Mesendoderm (in vitro differentiated cells): Measurements from ENCODE around the gene SP140.
"Not testable (repeated sequence)": the region's sequence is repeated elsewhere in the genome, so short reads cannot be mapped to it uniquely, and the experiment has no call there.

Experiments used
- DNase-seq: peaks from one replicate; pipeline ENCODE4 v3.0.0; 2013
- H2AK5ac ChIP-seq: 2 replicates; pipeline ENCODE4 v1.6.1; 2013; ENCODE audit warnings: low read length, inconsistent platforms
- H2BK120ac ChIP-seq: 2 replicates; pipeline ENCODE4 v1.6.1; 2013; ENCODE audit warnings: low read depth, mild to moderate bottlenecking, low read length, moderate library complexity, mixed read lengths
- H2BK15ac ChIP-seq: replicated peaks from 2 replicates; pipeline ENCODE4 v1.6.1; 2013; ENCODE audit warnings: low read depth, mild to moderate bottlenecking, moderate library complexity
- H2BK5ac ChIP-seq: 2 replicates; pipeline ENCODE4 v1.6.1; 2013; ENCODE audit warnings: low read length, inconsistent platforms
- H3K18ac ChIP-seq: 2 replicates; pipeline ENCODE4 v1.6.1; 2013; ENCODE audit warnings: mild to moderate bottlenecking, low read length, mixed read lengths
- H3K23ac ChIP-seq: one replicate; pipeline ENCODE4 v1.6.1; 2013; ENCODE audit warnings: low read length
- H3K27ac ChIP-seq: 2 replicates; pipeline ENCODE4 v1.5.1; 2013; ENCODE audit warnings: low read depth, mild to moderate bottlenecking, inconsistent platforms, low read length, moderate library complexity
- H3K27me3 ChIP-seq: 2 replicates; pipeline ENCODE4 v1.6.1; 2013; ENCODE audit warnings: low read length, control low read depth, mild to moderate bottlenecking, inconsistent platforms; ENCODE audit not compliant: insufficient read depth, poor library complexity
- H3K36me3 ChIP-seq: 2 replicates; pipeline ENCODE4 v1.6.1; 2013; ENCODE audit warnings: low read length, inconsistent platforms; ENCODE audit not compliant: control insufficient read depth, insufficient read depth
- H3K4ac ChIP-seq: one replicate; pipeline ENCODE4 v1.6.1; 2013; ENCODE audit warnings: low read depth, mild to moderate bottlenecking, low read length, moderate library complexity
- H3K4me1 ChIP-seq: 2 replicates; pipeline ENCODE4 v1.6.1; 2013; ENCODE audit warnings: low read depth, low read length, inconsistent platforms; ENCODE audit not compliant: control insufficient read depth
- H3K4me2 ChIP-seq: 2 replicates; pipeline ENCODE4 v1.6.1; 2013; ENCODE audit warnings: low read length
- H3K4me3 ChIP-seq: 2 replicates; pipeline ENCODE4 v1.5.1; 2013; ENCODE audit warnings: mild to moderate bottlenecking, low read length
- H3K56ac ChIP-seq: one replicate; pipeline ENCODE4 v1.6.1; 2013; ENCODE audit warnings: low read length
- H3K79me1 ChIP-seq: 2 replicates; pipeline ENCODE4 v1.6.1; 2013; ENCODE audit warnings: low read length, inconsistent platforms
- H3K79me2 ChIP-seq: 2 replicates; pipeline ENCODE4 v1.6.1; 2013; ENCODE audit warnings: mild to moderate bottlenecking, low read length; ENCODE audit not compliant: control insufficient read depth, insufficient read depth
- H3K9ac ChIP-seq: 2 replicates; pipeline ENCODE4 v1.6.1; 2013; ENCODE audit warnings: low read length, inconsistent platforms
- H4K5ac ChIP-seq: one replicate; pipeline ENCODE4 v1.6.1; 2013; ENCODE audit warnings: low read length
- H4K8ac ChIP-seq: one replicate; pipeline ENCODE4 v1.6.1; 2013; ENCODE audit warnings: low read depth, mild to moderate bottlenecking, control low read depth, low read length, moderate library complexity
- WGBS: extraction: QIAGEN DNeasy Blood & Tissue Kit; methylation state at CpG from one replicate; pipeline ENCODE4 v1.1.7; 2013; ENCODE audit warnings: low lambda C conversion rate, missing lambda C conversion rate; ENCODE audit not compliant: insufficient coverage; ENCODE audit errors: extremely low coverage; 5-methylcytosine and 5-hydroxymethylcytosine counted together

Gene SP140

GRCh38 chr2:230267556-230267955 is 42.0 kb downstream of the SP140 start:
- no peak overlapping the region for H3K56ac ChIP-seq
- H3K4ac ChIP-seq, result no peak overlapping the region
- no peaks in the 10 kb centered on the region for H3K27me3 ChIP-seq
- H3K4me2 ChIP-seq, result no peak overlapping the region
- H4K8ac ChIP-seq, result no peak overlapping the region
- WGBS, result no CpG with 5 or more reads among the region's 3 CpGs
- H2BK120ac ChIP-seq, result no peak overlapping the region
- H2AK5ac ChIP-seq, result no peak overlapping the region
- no peak overlapping the region for H3K27ac ChIP-seq
- no peaks in the 10 kb centered on the region for H3K79me2 ChIP-seq
- no peak overlapping the region for H3K18ac ChIP-seq
- DNase-seq, result no peak
- no peak overlapping the region for H2BK5ac ChIP-seq
- no peaks in the 10 kb centered on the region for H3K79me1 ChIP-seq
- no peak overlapping the region for H4K5ac ChIP-seq
- H2BK15ac ChIP-seq, result no peak overlapping the region
- no peak overlapping the region for H3K23ac ChIP-seq
- H3K36me3 ChIP-seq, result no peaks in the 10 kb centered on the region
- no peaks in the 10 kb centered on the region for H3K4me1 ChIP-seq
- no peak overlapping the region for H3K9ac ChIP-seq
- H3K4me3 ChIP-seq, result no peak overlapping the region

GRCh38 chr2:230268606-230269243 is 43.2 kb downstream of the SP140 start:
- Histone ChIP-seq H3K4me1 (no peaks in the 10 kb centered on the region), H3K36me3 (no peaks in the 10 kb centered on the region), H2BK5ac (no peak overlapping the region), H4K5ac (no peak overlapping the region), H3K56ac (no peak overlapping the region), H3K79me2 (no peaks in the 10 kb centered on the region), H2BK15ac (no peak overlapping the region), H3K27me3 (no peaks in the 10 kb centered on the region), H2BK120ac (no peak overlapping the region), H3K4ac (no peak overlapping the region), H3K18ac (no peak overlapping the region), H3K27ac (no peak overlapping the region), H3K4me3 (no peak overlapping the region), H2AK5ac (no peak overlapping the region), H3K9ac (no peak overlapping the region), H4K8ac (no peak overlapping the region), H3K23ac (no peak overlapping the region), H3K79me1 (no peaks in the 10 kb centered on the region), H3K4me2 (no peak overlapping the region)
- no peak for DNase-seq
- WGBS, result no CpG with 5 or more reads among the region's 3 CpGs

DNA sequence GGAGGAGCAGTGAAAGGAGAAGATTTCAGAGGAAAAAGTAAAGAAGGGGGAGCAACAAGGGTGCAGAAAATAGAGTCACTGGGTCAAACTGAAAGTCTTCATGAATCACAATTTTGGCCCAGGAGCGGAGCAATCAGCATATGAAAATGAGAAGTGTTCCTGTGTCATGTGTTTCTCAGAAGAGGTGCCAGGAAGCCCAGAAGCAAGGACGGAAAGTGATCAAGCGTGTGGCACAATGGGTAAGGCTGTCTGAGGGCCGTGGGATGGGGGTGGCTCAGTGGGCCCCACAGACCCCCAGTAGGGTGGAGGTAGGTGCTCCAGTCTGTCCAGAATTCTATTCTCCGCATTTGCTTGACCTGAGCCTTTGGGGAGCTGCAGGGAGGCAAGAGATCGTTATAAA is 44.2 kb downstream of the SP140 start:
- no peak overlapping the region for H4K8ac ChIP-seq
- H3K4ac ChIP-seq, result no peak overlapping the region
- H3K36me3 ChIP-seq, result no peaks in the 10 kb centered on the region
- no peaks in the 10 kb centered on the region for H3K27me3 ChIP-seq
- no peak overlapping the region for H3K4me3 ChIP-seq
- no peaks in the 10 kb centered on the region for H3K4me1 ChIP-seq
- H3K79me1 ChIP-seq, result no peaks in the 10 kb centered on the region
- no peak overlapping the region for H3K18ac ChIP-seq
- WGBS, result no CpG with 5 or more reads among the region's 6 CpGs
- H3K9ac ChIP-seq, result no peak overlapping the region
- H3K79me2 ChIP-seq, result no peaks in the 10 kb centered on the region
- H3K4me2 ChIP-seq, result no peak overlapping the region
- no peak overlapping the region for H2BK120ac ChIP-seq
- no peak for DNase-seq
- no peak overlapping the region for H4K5ac ChIP-seq
- H2AK5ac ChIP-seq, result no peak overlapping the region
- H3K56ac ChIP-seq, result no peak overlapping the region
- H3K23ac ChIP-seq, result no peak overlapping the region
- no peak overlapping the region for H3K27ac ChIP-seq
- H2BK15ac ChIP-seq, result no peak overlapping the region
- H2BK5ac ChIP-seq, result no peak overlapping the region

GRCh38 chr2:230282936-230283335 is 57.4 kb downstream of the SP140 start:
- WGBS, result no CpG with 5 or more reads among the region's 2 CpGs
- no peak overlapping the region for H2AK5ac ChIP-seq

DNA sequence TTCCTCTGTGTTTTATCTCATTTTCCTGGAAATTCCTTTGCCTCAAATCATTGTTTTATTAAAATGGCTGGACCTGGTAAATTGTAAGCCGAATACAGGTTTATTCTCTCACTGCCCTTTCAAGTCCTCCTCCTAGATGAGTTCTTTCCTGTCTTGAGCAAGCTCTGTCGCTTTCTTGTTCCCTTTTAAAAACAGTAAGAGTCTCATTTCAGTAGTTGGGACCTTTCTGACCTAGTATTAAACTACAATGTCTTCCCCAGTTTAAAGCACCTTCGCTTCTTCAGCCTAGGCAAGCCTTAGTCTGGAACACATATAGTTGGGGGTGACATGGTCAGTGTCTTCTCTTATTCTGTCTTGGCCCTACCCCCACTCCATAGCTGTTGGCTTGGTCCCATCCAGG is 60.5 kb downstream of the SP140 start:
- no peak for DNase-seq
- no peak overlapping the region for H3K4ac ChIP-seq
- H3K36me3 ChIP-seq, result no peaks in the 10 kb centered on the region
- H3K23ac ChIP-seq, result no peak overlapping the region
- no peak overlapping the region for H2AK5ac ChIP-seq
- no peak overlapping the region for H3K9ac ChIP-seq
- no peak overlapping the region for H3K4me2 ChIP-seq
- no peak overlapping the region for H4K5ac ChIP-seq
- no peaks in the 10 kb centered on the region for H3K79me1 ChIP-seq
- no CpG with 5 or more reads among the region's 3 CpGs for WGBS
- H3K27ac ChIP-seq, result no peak overlapping the region
- no peaks in the 10 kb centered on the region for H3K4me1 ChIP-seq
- H2BK5ac ChIP-seq, result no peak overlapping the region
- no peaks in the 10 kb centered on the region for H3K27me3 ChIP-seq
- no peak overlapping the region for H2BK15ac ChIP-seq
- H3K56ac ChIP-seq, result no peak overlapping the region
- no peak overlapping the region for H3K4me3 ChIP-seq
- H3K79me2 ChIP-seq, result no peaks in the 10 kb centered on the region
- no peak overlapping the region for H4K8ac ChIP-seq
- H3K18ac ChIP-seq, result no peak overlapping the region
- no peak overlapping the region for H2BK120ac ChIP-seq

More at GRCh38 chr2:230282936-230283335, 57.4 kb downstream of the SP140 start:
- no peaks in the 10 kb centered on the region for H3K27me3 ChIP-seq
- H3K79me1 ChIP-seq, result no peaks in the 10 kb centered on the region
- H2BK5ac ChIP-seq, result no peak overlapping the region
- H2BK15ac ChIP-seq, result no peak overlapping the region
- H3K4ac ChIP-seq, result no peak overlapping the region
- H3K4me2 ChIP-seq, result no peak overlapping the region
- no peaks in the 10 kb centered on the region for H3K4me1 ChIP-seq
- H3K56ac ChIP-seq, result no peak overlapping the region
- H4K8ac ChIP-seq, result no peak overlapping the region
- no peaks in the 10 kb centered on the region for H3K36me3 ChIP-seq
- no peak overlapping the region for H2BK120ac ChIP-seq
- H3K4me3 ChIP-seq, result no peak overlapping the region
- DNase-seq, result no peak
- H3K9ac ChIP-seq, result no peak overlapping the region
- no peak overlapping the region for H3K18ac ChIP-seq
- no peaks in the 10 kb centered on the region for H3K79me2 ChIP-seq
- no peak overlapping the region for H4K5ac ChIP-seq
- no peak overlapping the region for H3K23ac ChIP-seq
- no peak overlapping the region for H3K27ac ChIP-seq

GRCh38 chr2:230289311-230289710 is 63.8 kb downstream of the SP140 start:
- not testable (repeated sequence) for H3K4me3 ChIP-seq, H2BK5ac ChIP-seq, H3K23ac ChIP-seq, H3K79me1 ChIP-seq, H3K27me3 ChIP-seq, H3K27ac ChIP-seq, H2BK120ac ChIP-seq, H3K36me3 ChIP-seq, H2BK15ac ChIP-seq, H3K79me2 ChIP-seq, H3K18ac ChIP-seq, H4K5ac ChIP-seq, H2AK5ac ChIP-seq, H3K9ac ChIP-seq, H3K56ac ChIP-seq, H4K8ac ChIP-seq, H3K4me1 ChIP-seq, H3K4me2 ChIP-seq, H3K4ac ChIP-seq
- peak; percentile 48 for DNase-seq
- no CpG with 5 or more reads among the region's 4 CpGs for WGBS
